Astrocyte (in vitro differentiated cells and primary cell): ENCODE results near the gene MYORG.

Experiments
- EZH2 ChIP-seq: IDR thresholded peaks from 2 replicates; pipeline ENCODE4 v1.6.1; 2012; ENCODE audit warnings: mild to moderate bottlenecking, low read length, inconsistent platforms; ENCODE audit not compliant: insufficient read depth
- TF ChIP-seq, protein P1 (sequence below): IDR thresholded peaks from 2 replicates; pipeline ENCODE4 v1.5.1; 2011; ENCODE audit warnings: low read depth, mild to moderate bottlenecking, inconsistent platforms, low read length, moderate library complexity; ENCODE audit not compliant: insufficient read depth

DNA sequence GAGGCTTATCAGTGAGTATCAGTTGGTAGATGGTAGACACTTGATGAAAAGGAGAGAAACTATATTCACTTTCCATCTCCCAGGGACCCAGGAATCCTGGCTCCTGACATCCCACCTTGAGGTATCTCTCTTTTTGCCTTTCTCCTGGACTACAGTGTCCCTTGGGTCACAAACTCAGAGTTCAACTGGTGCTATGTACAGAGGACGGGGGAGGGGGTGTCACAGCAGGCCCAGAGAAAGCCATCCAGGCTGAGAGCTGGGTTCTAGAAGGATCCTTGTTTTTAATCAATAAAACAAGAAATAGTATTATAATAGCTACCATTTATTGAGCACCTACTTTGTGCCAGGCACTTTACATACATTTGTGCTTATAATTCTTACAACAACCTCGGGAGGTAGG is 10.3 kb downstream of the MYORG start:
- TF ChIP-seq, protein P1, sequence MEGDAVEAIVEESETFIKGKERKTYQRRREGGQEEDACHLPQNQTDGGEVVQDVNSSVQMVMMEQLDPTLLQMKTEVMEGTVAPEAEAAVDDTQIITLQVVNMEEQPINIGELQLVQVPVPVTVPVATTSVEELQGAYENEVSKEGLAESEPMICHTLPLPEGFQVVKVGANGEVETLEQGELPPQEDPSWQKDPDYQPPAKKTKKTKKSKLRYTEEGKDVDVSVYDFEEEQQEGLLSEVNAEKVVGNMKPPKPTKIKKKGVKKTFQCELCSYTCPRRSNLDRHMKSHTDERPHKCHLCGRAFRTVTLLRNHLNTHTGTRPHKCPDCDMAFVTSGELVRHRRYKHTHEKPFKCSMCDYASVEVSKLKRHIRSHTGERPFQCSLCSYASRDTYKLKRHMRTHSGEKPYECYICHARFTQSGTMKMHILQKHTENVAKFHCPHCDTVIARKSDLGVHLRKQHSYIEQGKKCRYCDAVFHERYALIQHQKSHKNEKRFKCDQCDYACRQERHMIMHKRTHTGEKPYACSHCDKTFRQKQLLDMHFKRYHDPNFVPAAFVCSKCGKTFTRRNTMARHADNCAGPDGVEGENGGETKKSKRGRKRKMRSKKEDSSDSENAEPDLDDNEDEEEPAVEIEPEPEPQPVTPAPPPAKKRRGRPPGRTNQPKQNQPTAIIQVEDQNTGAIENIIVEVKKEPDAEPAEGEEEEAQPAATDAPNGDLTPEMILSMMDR = no peak
- no peak for TF ChIP-seq EZH2
